ENCODE results near the gene GLIS2.

DNA sequence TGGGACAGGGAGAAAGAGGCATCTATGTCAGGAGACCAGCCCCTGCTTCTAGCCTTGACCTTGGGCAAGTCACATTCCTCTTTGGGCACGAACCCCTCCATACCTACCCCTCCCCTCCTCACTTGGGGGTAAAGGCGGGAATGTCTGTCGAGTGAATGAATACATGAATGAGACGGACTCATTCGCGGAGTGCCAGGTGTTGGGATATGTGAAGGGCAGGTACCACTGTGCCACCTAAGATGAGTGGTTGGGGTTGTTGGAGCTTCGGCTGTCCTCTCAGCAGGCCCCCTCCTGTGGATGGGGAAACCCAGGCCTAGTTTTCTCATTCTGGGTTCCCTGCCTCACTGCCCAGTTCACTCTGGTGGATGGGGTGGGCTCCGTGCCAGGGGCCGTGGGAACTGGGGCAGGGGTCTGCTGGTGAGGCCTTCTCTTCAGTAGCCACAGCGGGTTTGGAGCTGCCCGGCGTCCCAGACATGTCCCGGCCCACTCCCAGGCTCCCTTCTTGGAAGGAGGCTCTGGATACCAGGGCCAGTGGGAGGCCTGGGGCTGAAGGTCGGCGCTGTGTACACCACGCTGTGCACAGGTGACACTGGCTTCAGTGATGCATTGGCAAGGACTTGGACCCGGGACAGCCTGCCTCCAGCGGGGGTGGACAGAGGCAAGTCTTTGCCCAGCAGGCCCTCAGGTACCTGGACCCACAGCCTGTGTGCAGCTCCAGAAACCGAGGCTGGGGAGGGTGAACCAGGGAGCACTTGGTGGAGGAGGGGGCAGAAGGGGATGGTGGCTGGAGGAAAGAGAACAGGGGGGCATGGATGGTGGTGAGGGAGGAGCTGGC is 5.6 kb downstream of the GLIS2 start:
- TF ChIP-seq, protein P1, sequence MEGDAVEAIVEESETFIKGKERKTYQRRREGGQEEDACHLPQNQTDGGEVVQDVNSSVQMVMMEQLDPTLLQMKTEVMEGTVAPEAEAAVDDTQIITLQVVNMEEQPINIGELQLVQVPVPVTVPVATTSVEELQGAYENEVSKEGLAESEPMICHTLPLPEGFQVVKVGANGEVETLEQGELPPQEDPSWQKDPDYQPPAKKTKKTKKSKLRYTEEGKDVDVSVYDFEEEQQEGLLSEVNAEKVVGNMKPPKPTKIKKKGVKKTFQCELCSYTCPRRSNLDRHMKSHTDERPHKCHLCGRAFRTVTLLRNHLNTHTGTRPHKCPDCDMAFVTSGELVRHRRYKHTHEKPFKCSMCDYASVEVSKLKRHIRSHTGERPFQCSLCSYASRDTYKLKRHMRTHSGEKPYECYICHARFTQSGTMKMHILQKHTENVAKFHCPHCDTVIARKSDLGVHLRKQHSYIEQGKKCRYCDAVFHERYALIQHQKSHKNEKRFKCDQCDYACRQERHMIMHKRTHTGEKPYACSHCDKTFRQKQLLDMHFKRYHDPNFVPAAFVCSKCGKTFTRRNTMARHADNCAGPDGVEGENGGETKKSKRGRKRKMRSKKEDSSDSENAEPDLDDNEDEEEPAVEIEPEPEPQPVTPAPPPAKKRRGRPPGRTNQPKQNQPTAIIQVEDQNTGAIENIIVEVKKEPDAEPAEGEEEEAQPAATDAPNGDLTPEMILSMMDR (IDR thresholded peaks at IDR 0.05) = no peak
- TF ChIP-seq ZFX (IDR thresholded peaks at IDR 0.05; ENCODE audit: borderline replicate concordance) = no peak

All from 22Rv1 (cell line).